ENCODE results near the gene FSD1L. TPM values are rescaled to one million over a fixed set of nuclear protein-coding genes. Genes with fewer than 3 reads are reported as not detected.

FSD1L gene
- 1 to 10 TPM; 1.6 to 3.0 (median 2.4) TPM for total RNA-seq (2021; fragmentation: NEBNext Ultra II Directional; extraction: Animal tissue kit (Norgen Biotek cat#: 25700))
- long read RNA-seq, partial matches to known transcripts, result 1 of 3 reads
- long read RNA-seq, other reads (novel, unspliced or antisense), result 2 of 3 reads

DNA sequence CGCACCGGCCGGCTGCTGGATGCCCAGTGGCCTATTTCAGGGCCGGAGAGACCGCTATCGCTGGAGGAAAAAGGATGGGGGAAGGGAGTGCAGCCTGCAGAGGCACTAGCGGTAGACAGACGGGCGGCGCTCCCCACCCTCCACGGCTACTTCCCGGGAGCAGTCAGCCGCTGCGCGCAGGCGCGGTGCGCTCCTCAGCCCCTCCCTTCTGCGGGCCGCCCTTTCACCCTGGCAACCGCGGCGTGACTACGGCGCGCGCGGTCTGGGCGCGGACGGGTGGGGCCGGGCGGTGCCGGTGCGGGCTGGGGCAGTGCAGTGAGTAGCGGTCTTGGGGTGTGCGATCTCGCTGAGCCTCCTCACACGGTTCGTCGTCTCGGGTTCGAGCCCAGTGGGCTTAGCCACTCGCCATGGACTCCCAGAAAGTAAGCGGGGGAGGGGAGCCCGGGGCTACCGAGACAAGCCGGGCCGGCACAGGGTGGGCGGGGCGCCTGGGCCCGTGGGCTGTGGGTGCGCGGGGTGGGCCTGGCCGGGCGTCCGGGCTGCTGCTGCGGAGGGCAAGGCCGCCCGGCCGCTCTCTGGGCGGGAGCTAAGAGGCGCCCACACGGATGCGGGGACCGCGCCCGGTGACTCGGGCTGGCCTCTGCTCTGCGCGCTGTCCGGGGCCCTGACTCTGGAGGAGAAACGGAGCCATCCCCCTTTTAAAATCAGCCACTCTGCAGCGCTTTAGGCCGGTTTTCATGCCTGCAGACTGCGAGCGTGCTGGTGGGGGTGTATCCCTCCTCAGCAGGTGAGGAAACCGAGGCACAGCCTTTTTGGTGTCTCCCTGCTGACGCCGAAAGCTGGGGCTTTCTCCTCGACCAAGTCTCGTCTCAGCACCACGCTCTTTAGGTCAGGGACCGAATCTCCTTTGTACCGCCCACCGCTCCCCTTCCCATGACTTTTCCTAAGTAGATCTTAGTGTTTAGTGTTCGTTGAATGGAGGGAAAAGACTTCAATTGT lies at the start of gene FSD1L:
FSD1L (plus strand) TSS at position 221 of the 999 bp plus-strand sequence; CDS start at position 408, 187 bp downstream.
- Mint-ChIP-seq H3K27me3 (ENCODE audit: insufficient read depth) (no peaks in the 10 kb centered on the region), H3K9me3 (no peaks in the 10 kb centered on the region), H3K4me3 (peak within 1 kb of the TSS; percentile 90), H3K4me1 (ENCODE audit: low read depth) (peaks cover 68% of the 10 kb centered on the region), H3K27ac (peak within 1 kb of the TSS; percentile 88), H3K36me3 (ENCODE audit: low read depth) (no peaks in the 10 kb centered on the region)
- TF ChIP-seq, protein P1, sequence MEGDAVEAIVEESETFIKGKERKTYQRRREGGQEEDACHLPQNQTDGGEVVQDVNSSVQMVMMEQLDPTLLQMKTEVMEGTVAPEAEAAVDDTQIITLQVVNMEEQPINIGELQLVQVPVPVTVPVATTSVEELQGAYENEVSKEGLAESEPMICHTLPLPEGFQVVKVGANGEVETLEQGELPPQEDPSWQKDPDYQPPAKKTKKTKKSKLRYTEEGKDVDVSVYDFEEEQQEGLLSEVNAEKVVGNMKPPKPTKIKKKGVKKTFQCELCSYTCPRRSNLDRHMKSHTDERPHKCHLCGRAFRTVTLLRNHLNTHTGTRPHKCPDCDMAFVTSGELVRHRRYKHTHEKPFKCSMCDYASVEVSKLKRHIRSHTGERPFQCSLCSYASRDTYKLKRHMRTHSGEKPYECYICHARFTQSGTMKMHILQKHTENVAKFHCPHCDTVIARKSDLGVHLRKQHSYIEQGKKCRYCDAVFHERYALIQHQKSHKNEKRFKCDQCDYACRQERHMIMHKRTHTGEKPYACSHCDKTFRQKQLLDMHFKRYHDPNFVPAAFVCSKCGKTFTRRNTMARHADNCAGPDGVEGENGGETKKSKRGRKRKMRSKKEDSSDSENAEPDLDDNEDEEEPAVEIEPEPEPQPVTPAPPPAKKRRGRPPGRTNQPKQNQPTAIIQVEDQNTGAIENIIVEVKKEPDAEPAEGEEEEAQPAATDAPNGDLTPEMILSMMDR (IDR thresholded peaks at IDR 0.05), result peak; percentile 19; the same call in 1 of the 2 replicates
- DNase-seq, result peak; percentile 89

DNA sequence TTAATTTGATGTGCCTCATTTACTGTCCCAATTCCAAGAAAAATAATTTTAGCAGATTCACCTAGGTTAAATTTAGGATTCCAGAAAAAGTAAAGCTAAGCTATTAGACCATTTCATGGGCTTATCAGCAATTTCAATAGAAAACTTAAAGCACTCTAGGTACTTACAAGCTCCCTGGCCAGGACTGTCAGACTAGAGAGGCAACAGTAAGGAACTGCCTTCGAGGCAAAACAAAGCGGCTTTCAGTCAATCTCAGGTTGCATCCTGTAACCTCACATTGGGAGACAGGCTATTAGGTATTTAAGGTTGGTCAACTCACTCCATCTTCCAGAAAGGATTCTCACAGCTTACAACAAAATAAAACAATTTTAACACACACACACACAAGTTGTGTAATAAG lies 48.7 kb upstream of the FSD1L start:
- DNase-seq, result no peak
- Mint-ChIP-seq H3K36me3 (ENCODE audit: low read depth) (no peaks in the 10 kb centered on the region), H3K27me3 (ENCODE audit: insufficient read depth) (peaks cover 11% of the 10 kb centered on the region), H3K4me1 (ENCODE audit: low read depth) (peaks cover 23% of the 10 kb centered on the region), H3K27ac (no peak overlapping the region), H3K9me3 (no peaks in the 10 kb centered on the region), H3K4me3 (no peak overlapping the region)
- TF ChIP-seq, protein P1 (IDR thresholded peaks at IDR 0.05), result no peak

DNA sequence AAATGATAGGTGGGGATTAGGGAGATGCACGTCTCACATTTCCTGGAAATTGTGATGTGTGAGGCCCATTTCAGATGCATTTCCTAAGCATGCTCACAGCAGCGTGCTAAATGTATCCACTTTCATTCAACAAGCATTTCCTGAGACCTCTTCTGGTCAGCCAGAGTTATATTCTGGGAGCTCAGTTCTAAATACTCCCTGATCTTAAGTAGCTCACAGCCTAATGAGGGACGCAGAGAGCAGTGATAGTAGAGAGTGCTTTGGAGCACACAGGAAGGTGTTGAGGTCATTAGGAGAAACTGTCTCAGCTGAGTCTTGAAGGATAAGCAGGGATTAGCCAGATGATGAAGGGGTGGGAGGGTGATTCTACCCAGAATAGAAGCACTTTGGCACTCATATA lies 46.2 kb upstream of the FSD1L start:
- Mint-ChIP-seq H3K9me3 (no peaks in the 10 kb centered on the region), H3K4me3 (no peak overlapping the region), H3K27me3 (ENCODE audit: insufficient read depth) (peaks cover 10% of the 10 kb centered on the region), H3K36me3 (ENCODE audit: low read depth) (no peaks in the 10 kb centered on the region), H3K27ac (no peak overlapping the region), H3K4me1 (ENCODE audit: low read depth) (peaks cover 23% of the 10 kb centered on the region)
- DNase-seq, result peak; percentile 24
- TF ChIP-seq, protein P1 (IDR thresholded peaks at IDR 0.05), result peak; percentile 38

DNA sequence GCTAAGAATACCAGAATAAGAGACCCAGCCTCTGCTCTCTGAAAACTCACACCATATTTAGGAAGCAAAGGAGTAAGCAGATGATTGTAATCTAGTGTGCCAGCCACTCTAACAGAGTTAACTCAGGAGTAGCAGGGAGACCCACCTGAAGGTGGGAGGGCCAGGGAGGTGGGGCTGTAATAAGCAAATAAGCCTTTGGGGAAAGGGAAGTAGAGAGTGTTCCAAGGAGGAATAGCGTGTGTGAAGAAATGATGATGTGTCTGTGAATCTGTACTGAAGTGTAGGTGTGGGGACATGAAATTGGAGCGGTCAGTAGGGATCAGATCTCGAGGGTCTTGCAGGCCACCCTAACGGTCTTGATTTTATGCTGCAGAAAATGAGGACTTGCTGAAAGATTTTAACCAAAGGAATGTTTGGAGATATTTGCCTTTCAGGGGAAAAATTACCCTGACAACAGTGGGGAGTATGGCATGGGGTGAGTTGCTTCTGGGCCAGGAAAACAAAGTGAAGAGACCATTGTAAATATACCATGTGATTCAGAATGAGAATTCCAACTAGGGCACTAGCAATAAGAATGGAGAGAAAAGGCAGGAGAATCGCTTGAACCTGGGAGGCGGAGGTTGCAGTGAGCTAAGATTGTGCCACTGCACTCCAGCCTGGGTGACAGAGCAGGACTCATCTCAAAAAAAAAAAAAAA lies 44.1 kb upstream of the FSD1L start:
- H3K4me1 Mint-ChIP-seq (ENCODE audit: low read depth), result peaks cover 23% of the 10 kb centered on the region
- H3K9me3 Mint-ChIP-seq, result no peaks in the 10 kb centered on the region
- DNase-seq, result no peak
- TF ChIP-seq, protein P1 (IDR thresholded peaks at IDR 0.05), result no peak
- H3K4me3 Mint-ChIP-seq, result no peak overlapping the region
- no peaks in the 10 kb centered on the region for H3K36me3 Mint-ChIP-seq (ENCODE audit: low read depth)
- H3K27me3 Mint-ChIP-seq (ENCODE audit: insufficient read depth), result peaks cover 14% of the 10 kb centered on the region
- H3K27ac Mint-ChIP-seq, result no peak overlapping the region

DNA sequence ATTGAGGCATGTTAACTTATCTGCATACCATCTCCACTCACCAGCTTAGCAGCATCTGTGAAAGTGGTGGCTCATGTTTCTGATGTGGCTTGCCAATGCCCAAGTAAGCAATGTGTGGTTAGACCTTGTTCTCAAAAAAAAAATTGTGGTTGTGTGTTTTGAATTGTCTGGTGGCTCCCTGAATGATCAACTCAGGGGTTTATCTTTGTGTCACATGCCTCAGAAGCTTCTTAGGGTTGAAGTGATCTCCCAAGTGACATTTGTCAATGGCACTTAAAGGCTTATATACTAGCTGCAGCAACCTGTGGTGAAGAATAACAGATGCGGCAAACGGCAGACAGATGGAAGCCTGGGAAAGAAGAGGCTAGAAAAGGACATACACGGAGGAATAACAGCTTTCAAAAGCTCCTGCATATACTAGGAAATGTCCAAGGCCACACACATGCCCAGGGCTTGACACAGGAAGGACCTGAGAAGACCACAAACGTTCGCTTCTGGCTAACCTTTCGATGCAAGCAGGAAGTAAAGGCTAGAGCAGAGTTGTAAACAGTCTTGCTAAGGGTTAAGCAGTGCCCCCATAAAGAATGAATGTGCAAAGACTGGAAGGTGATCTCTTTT lies 42.2 kb upstream of the FSD1L start:
- Mint-ChIP-seq H3K27ac (no peak overlapping the region), H3K9me3 (no peaks in the 10 kb centered on the region), H3K4me1 (ENCODE audit: low read depth) (peaks cover 23% of the 10 kb centered on the region), H3K36me3 (ENCODE audit: low read depth) (no peaks in the 10 kb centered on the region), H3K27me3 (ENCODE audit: insufficient read depth) (peaks cover 14% of the 10 kb centered on the region), H3K4me3 (peak overlapping the region; percentile 14; the same call in 1 of the 2 replicates)
- peak; percentile 37 for DNase-seq
- TF ChIP-seq, protein P1 (IDR thresholded peaks at IDR 0.05), result no peak
